ENCODE data around the gene NATD1. TPM values are rescaled to one million over a fixed set of nuclear protein-coding genes. Genes with fewer than 3 reads are reported as not detected.

The NATD1 gene
- total RNA-seq, 1 donor from 2014 or later, result 1.7 TPM

DNA sequence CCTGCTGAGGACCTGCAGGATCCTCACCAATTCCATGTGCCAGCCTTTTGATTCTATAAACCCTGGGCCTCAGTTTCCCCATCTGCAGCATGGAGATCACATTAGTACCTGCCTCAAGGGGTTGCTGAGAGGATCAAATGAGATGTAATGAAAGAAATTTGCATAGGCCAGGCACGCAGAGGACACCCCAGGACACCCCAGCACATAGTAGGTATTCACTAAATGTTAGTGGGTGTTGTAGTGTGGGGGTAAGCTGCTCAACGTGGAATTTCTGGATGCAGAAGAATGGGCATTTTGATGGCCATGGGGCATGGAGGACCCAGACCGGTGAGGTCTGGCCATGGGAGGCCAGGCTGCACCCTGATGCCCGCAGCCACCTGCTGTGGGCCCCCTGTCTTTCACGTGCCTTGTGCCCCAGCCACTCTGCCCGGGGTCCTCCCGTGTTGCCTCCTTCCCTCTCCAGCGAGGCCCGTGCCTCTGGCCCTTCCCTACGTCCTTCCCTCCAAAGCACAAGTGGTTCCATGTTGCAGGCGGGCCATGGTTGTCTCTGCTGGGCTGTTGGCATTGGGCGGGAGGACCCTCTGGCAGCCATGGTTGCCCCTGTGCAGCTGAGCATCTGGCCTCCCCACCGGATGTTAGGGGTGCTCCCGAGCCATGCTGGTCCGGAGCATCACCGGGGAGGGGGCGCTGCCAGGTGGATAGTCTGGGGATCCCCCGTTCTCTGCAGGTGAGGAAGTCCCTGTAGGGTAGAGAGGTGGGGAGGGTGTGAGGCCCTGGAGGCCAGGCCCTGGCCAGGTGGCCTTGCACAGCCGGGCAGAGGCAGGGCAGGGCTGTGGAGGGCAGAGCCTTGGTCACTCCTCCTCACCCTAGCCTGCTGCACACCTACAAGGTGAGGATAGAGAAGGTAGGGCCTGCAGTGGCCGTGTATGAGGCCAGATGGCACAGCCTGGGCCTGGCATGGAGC, 39.9 kb upstream of the NATD1 start:
- intact Hi-C loops (cut with micrococcal nuclease), result no loop called here
- H3K27me3 Mint-ChIP-seq, result peaks cover 1% of the 10 kb centered on the region
- H3K27ac Mint-ChIP-seq, result peak overlapping the region; percentile 41
- H3K4me3 Mint-ChIP-seq, result no peak overlapping the region
- no peak for DNase-seq
- TF ChIP-seq, protein P1, sequence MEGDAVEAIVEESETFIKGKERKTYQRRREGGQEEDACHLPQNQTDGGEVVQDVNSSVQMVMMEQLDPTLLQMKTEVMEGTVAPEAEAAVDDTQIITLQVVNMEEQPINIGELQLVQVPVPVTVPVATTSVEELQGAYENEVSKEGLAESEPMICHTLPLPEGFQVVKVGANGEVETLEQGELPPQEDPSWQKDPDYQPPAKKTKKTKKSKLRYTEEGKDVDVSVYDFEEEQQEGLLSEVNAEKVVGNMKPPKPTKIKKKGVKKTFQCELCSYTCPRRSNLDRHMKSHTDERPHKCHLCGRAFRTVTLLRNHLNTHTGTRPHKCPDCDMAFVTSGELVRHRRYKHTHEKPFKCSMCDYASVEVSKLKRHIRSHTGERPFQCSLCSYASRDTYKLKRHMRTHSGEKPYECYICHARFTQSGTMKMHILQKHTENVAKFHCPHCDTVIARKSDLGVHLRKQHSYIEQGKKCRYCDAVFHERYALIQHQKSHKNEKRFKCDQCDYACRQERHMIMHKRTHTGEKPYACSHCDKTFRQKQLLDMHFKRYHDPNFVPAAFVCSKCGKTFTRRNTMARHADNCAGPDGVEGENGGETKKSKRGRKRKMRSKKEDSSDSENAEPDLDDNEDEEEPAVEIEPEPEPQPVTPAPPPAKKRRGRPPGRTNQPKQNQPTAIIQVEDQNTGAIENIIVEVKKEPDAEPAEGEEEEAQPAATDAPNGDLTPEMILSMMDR (IDR thresholded peaks at IDR 0.05), result no peak
- no peak for ATAC-seq (ENCODE audit: low read depth)
- peaks cover 56% of the 10 kb centered on the region for H3K4me1 Mint-ChIP-seq
- H3K9me3 Mint-ChIP-seq, result no peaks in the 10 kb centered on the region
- ChIA-PET POLR2A (no interaction called here), CTCF (no interaction called here)
- H3K36me3 Mint-ChIP-seq (ENCODE audit: low read depth), result peaks cover 20% of the 10 kb centered on the region

DNA sequence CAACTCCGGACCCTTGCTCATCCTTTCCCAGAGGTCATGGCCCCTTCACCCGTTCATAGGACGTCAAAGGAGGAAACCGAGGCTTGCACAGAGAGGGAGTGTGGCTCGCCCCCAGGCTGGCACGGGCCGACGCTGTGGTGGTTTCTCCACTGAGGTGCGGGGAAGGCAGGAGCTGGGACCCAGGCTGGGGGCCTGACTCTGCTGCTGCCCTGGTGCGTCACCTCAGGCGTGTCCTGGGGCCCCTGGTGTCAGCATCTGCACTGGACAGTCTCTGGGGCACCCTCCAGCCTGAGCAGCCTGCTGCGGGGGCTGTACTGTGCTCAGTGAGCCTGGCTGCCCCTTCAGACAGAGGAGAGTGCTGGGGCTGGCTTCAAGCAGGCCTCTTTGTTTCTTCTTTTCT, 38.7 kb upstream of the NATD1 start:
- Mint-ChIP-seq H3K36me3 (ENCODE audit: low read depth) (peaks cover 24% of the 10 kb centered on the region), H3K4me3 (no peak overlapping the region), H3K9me3 (no peaks in the 10 kb centered on the region), H3K4me1 (peaks cover 67% of the 10 kb centered on the region), H3K27me3 (peaks cover 1% of the 10 kb centered on the region), H3K27ac (peak overlapping the region; percentile 24)
- CTCF ChIA-PET, result no interaction called here
- POLR2A ChIA-PET, result interaction anchor here (0.6 kb wide), 1 partner anchor 249 kb away, joined by 3 read pairs; the partner anchor contains the start of gene USP22
- DNase-seq (no peak), ATAC-seq (ENCODE audit: low read depth) (no peak)
- TF ChIP-seq, protein P1 (IDR thresholded peaks at IDR 0.05), result no peak
- intact Hi-C loops (cut with micrococcal nuclease), result no loop called here

DNA sequence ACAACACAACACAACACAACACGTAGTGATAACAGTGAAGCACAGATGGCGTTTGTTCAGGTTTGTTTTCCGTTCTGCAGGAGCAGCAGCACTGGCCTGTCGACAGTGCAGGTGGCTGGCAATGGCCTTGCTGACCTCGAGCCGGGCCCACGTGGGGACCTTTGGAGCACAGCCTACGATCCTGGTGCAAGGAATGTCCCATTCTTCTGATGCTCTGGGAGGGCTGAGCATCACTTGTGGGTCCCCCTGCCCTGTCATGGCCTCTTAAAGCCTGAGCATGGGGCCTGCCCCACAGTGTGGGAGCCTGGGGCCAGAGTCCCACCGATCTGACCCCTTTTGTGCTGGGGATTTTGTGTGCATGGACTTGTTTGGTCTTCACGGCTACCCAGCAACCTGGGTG, 38.1 kb upstream of the NATD1 start:
- DNase-seq (no peak), ATAC-seq (ENCODE audit: low read depth) (no peak)
- intact Hi-C loops (cut with micrococcal nuclease), result no loop called here
- H3K9me3 Mint-ChIP-seq, result no peaks in the 10 kb centered on the region
- no peak overlapping the region for H3K4me3 Mint-ChIP-seq
- CTCF ChIA-PET, result interaction anchor here (1.9 kb wide), 1 partner anchor 14 kb away, joined by 6 read pairs; no protein-coding TSS in a partner anchor
- H3K27me3 Mint-ChIP-seq, result peaks cover 1% of the 10 kb centered on the region
- POLR2A ChIA-PET, result no interaction called here
- peak overlapping the region; percentile 24 for H3K27ac Mint-ChIP-seq
- peaks cover 24% of the 10 kb centered on the region for H3K36me3 Mint-ChIP-seq (ENCODE audit: low read depth)
- H3K4me1 Mint-ChIP-seq, result peaks cover 72% of the 10 kb centered on the region
- TF ChIP-seq, protein P1 (IDR thresholded peaks at IDR 0.05), result no peak

DNA sequence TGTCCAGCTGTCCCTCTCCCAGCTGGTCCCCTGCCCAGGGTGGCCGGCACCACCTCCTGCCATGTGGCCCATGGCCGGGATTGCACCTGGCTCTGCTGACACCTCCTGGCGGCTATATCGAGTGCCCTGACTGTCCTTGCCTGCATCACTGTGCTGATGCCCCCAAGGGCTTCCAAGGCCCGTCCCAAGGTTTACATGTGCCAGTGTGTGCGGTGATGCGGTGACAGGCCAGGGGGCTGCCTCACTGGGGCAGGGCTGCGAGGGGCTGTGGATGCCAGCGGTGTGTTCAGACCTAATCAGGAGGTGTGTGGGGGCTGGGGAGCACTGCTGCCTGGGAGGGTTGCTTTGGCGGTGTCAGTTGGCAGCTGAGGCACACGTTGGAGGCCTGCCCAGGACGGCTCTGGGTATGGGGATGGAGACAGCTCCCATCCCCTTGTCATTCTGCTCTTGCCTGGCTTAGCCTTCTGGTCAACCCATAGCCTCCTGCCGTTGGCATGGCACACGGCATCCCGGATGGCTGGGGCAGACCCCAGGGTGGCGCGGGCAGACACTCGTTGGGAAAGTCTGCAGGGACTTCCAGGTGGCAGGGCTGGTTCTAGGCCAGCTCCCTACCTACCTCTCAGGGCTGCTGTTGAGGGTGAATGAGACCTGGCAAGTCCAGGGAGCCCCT, 36.8 kb upstream of the NATD1 start:
- Mint-ChIP-seq H3K4me1 (peaks cover 82% of the 10 kb centered on the region), H3K36me3 (ENCODE audit: low read depth) (peaks cover 28% of the 10 kb centered on the region), H3K27ac (peak overlapping the region; percentile 65), H3K9me3 (no peaks in the 10 kb centered on the region), H3K4me3 (no peak overlapping the region), H3K27me3 (peaks cover 1% of the 10 kb centered on the region)
- ATAC-seq (ENCODE audit: low read depth) (no peak), DNase-seq (no peak)
- intact Hi-C loops (cut with micrococcal nuclease), result loop anchor here (2.0 to 10.0 kb wide), 4 partner anchors 171 to 1915 kb away; partner anchors contain the start of genes AKAP10 and MAPK7
- TF ChIP-seq, protein P1 (IDR thresholded peaks at IDR 0.05), result no peak
- POLR2A ChIA-PET, result interaction anchor here (1.8 to 6.5 kb wide), 2 partner anchors 8 to 14 kb away, joined by 5 to 54 read pairs; no protein-coding TSS in a partner anchor
- CTCF ChIA-PET, result interaction anchor here (1.9 to 2.3 kb wide), 2 partner anchors 11 to 13 kb away, joined by 6 to 22 read pairs; no protein-coding TSS in a partner anchor
